ENCODE data around the gene CYP3A5.

DNA sequence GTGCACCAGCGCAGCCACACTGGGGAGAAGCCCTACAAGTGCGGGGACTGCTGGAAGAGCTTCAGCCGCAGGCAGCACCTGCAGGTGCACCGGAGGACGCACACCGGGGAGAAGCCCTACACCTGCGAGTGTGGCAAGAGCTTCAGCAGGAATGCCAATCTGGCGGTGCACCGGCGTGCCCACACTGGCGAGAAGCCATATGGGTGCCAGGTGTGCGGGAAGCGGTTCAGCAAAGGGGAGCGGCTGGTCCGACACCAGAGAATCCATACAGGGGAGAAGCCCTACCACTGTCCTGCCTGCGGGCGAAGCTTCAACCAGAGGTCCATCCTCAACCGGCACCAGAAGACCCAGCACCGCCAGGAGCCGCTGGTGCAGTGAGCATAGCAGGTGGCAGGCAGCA is 50.2 kb downstream of the CYP3A5 start:
- TF ChIP-seq, protein P1, sequence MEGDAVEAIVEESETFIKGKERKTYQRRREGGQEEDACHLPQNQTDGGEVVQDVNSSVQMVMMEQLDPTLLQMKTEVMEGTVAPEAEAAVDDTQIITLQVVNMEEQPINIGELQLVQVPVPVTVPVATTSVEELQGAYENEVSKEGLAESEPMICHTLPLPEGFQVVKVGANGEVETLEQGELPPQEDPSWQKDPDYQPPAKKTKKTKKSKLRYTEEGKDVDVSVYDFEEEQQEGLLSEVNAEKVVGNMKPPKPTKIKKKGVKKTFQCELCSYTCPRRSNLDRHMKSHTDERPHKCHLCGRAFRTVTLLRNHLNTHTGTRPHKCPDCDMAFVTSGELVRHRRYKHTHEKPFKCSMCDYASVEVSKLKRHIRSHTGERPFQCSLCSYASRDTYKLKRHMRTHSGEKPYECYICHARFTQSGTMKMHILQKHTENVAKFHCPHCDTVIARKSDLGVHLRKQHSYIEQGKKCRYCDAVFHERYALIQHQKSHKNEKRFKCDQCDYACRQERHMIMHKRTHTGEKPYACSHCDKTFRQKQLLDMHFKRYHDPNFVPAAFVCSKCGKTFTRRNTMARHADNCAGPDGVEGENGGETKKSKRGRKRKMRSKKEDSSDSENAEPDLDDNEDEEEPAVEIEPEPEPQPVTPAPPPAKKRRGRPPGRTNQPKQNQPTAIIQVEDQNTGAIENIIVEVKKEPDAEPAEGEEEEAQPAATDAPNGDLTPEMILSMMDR (IDR thresholded peaks at IDR 0.05): no peak
- no peak for TF ChIP-seq POLR2A (IDR thresholded peaks at IDR 0.05)
- TF ChIP-seq EP300 (IDR thresholded peaks at IDR 0.05; ENCODE audit: low read depth): no peak
- TF ChIP-seq POLR2AphosphoS5 (IDR thresholded peaks at IDR 0.05): no peak
